NCI-H2081 treated with DMSO at 0.1 percent for 48 hours (cell line): ENCODE results near the gene HMGB4.

Experiments used
- DNase-seq: peaks from one replicate; lab custom pipeline; 2025; lab: John Stamatoyannopoulos, UW

HMGB4 gene

GRCh38 chr1:33848205-33848937 is 15.5 kb upstream of the HMGB4 start:
- DNase-seq = no peak

- DNase-seq = no peak
Measured at GRCh38 chr1:33849211-33849610, 14.7 kb upstream of the HMGB4 start.

- DNase-seq = no peak
Measured at GRCh38 chr1:33850481-33850880, 13.4 kb upstream of the HMGB4 start.

GRCh38 chr1:33852711-33853110 is 11.2 kb upstream of the HMGB4 start:
- no peak for DNase-seq

- no peak for DNase-seq
Measured at GRCh38 chr1:33853431-33853830, 10.4 kb upstream of the HMGB4 start.

- no peak for DNase-seq
Measured at GRCh38 chr1:33854091-33854490, 9.8 kb upstream of the HMGB4 start.

GRCh38 chr1:33860671-33861070 is 3.2 kb upstream of the HMGB4 start:
- DNase-seq = no peak

GRCh38 chr1:33864460-33865389 is 846 bp downstream of the HMGB4 start:
- no peak for DNase-seq

- no peak for DNase-seq
Measured at GRCh38 chr1:33866281-33866680, 2.4 kb downstream of the HMGB4 start.

GRCh38 chr1:33867684-33868083 is 3.8 kb downstream of the HMGB4 start:
- DNase-seq = no peak

GRCh38 chr1:33872275-33872674 is 8.4 kb downstream of the HMGB4 start:
- DNase-seq = no peak

GRCh38 chr1:33872683-33873082 is 8.8 kb downstream of the HMGB4 start:
- DNase-seq = no peak

- DNase-seq = no peak
Measured at GRCh38 chr1:33874636-33875035, 10.8 kb downstream of the HMGB4 start.

GRCh38 chr1:33875862-33876261 is 12.0 kb downstream of the HMGB4 start:
- no peak for DNase-seq

GRCh38 chr1:33876970-33877650 is 13.2 kb downstream of the HMGB4 start:
- DNase-seq = no peak

- no peak for DNase-seq
Measured at GRCh38 chr1:33878392-33878791, 14.5 kb downstream of the HMGB4 start.

GRCh38 chr1:33880305-33880704 is 16.4 kb downstream of the HMGB4 start:
- DNase-seq = no peak

- no peak for DNase-seq
Measured at GRCh38 chr1:33886496-33886895, 22.6 kb downstream of the HMGB4 start.

GRCh38 chr1:33893147-33893830 is 29.4 kb downstream of the HMGB4 start:
- DNase-seq = no peak

GRCh38 chr1:33895396-33895795 is 31.5 kb downstream of the HMGB4 start:
- DNase-seq = no peak

GRCh38 chr1:33895976-33896375 is 32.1 kb downstream of the HMGB4 start:
- no peak for DNase-seq

GRCh38 chr1:33897092-33897725 is 33.3 kb downstream of the HMGB4 start:
- no peak for DNase-seq
